OCI-LY7 (cell line): Measurements from ENCODE around the gene PREP.

Experiments
- EZH2phosphoT487 ChIP-seq: fragments of 200-600 bp; sonication (generic); IDR thresholded peaks from 2 replicates; pipeline ENCODE4 v1.6.1; 2018; ENCODE audit warnings: low read depth, borderline replicate concordance, mild to moderate bottlenecking, mixed run types, antibody characterized with exemption, low read length, moderate library complexity, mixed read lengths
- TF ChIP-seq, protein P1 (sequence below): fragments of 200-600 bp; sonication (generic); conservative IDR thresholded peaks from 2 replicates; pipeline ENCODE4 v1.5.1; 2014; ENCODE audit warnings: mild to moderate bottlenecking, antibody characterized with exemption, low read length, moderate library complexity, mixed read lengths

GRCh38 chr6:105272786-105273185 is 130.1 kb downstream of the PREP start:
- TF ChIP-seq, protein P1, sequence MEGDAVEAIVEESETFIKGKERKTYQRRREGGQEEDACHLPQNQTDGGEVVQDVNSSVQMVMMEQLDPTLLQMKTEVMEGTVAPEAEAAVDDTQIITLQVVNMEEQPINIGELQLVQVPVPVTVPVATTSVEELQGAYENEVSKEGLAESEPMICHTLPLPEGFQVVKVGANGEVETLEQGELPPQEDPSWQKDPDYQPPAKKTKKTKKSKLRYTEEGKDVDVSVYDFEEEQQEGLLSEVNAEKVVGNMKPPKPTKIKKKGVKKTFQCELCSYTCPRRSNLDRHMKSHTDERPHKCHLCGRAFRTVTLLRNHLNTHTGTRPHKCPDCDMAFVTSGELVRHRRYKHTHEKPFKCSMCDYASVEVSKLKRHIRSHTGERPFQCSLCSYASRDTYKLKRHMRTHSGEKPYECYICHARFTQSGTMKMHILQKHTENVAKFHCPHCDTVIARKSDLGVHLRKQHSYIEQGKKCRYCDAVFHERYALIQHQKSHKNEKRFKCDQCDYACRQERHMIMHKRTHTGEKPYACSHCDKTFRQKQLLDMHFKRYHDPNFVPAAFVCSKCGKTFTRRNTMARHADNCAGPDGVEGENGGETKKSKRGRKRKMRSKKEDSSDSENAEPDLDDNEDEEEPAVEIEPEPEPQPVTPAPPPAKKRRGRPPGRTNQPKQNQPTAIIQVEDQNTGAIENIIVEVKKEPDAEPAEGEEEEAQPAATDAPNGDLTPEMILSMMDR: no peak
- TF ChIP-seq EZH2phosphoT487: no peak
